HG02678 (cell line): ENCODE data around the gene C1QTNF8.

Experiments
- ATAC-seq: cut with Tn5 transposase; IDR thresholded peaks from one replicate; pipeline ENCODE4 v1.9.1; 2021; ENCODE audit warnings: mild to moderate bottlenecking, moderate library complexity; ENCODE audit not compliant: unreplicated experiment

C1QTNF8 gene

GRCh38 chr16:1096169-1097082, at the start of gene C1QTNF8:
Gene C1QTNF8 (minus strand): TSS chr16:1096244. CDS start chr16:1094922, 1,322 bp downstream.
- ATAC-seq = no peak

GRCh38 chr16:1145383-1146100, 49.5 kb upstream of the C1QTNF8 start:
- ATAC-seq = no peak

- ATAC-seq = no peak
Measured at GRCh38 chr16:1144476-1145382, 48.7 kb upstream of the C1QTNF8 start.

- ATAC-seq = no peak
Measured at GRCh38 chr16:1143761-1144450, 47.9 kb upstream of the C1QTNF8 start.

- no peak for ATAC-seq
Measured at GRCh38 chr16:1142911-1143310, 46.9 kb upstream of the C1QTNF8 start.

- no peak for ATAC-seq
Measured at GRCh38 chr16:1141716-1142115, 45.7 kb upstream of the C1QTNF8 start.

GRCh38 chr16:1141191-1141590, 45.1 kb upstream of the C1QTNF8 start:
- no peak for ATAC-seq

GRCh38 chr16:1140582-1141162, 44.6 kb upstream of the C1QTNF8 start:
- no peak for ATAC-seq

GRCh38 chr16:1137604-1138003, 41.6 kb upstream of the C1QTNF8 start:
- no peak for ATAC-seq

- ATAC-seq = no peak
Measured at GRCh38 chr16:1135459-1135825, 39.4 kb upstream of the C1QTNF8 start.

- ATAC-seq = no peak
Measured at GRCh38 chr16:1134776-1135458, 38.9 kb upstream of the C1QTNF8 start.

GRCh38 chr16:1133810-1134520, 37.9 kb upstream of the C1QTNF8 start:
- no peak for ATAC-seq

- no peak for ATAC-seq
Measured at GRCh38 chr16:1133271-1133670, 37.2 kb upstream of the C1QTNF8 start.

- ATAC-seq = no peak
Measured at GRCh38 chr16:1132431-1132830, 36.4 kb upstream of the C1QTNF8 start.

GRCh38 chr16:1131378-1131994, 35.4 kb upstream of the C1QTNF8 start:
- no peak for ATAC-seq

- no peak for ATAC-seq
Measured at GRCh38 chr16:1130382-1130781, 34.3 kb upstream of the C1QTNF8 start.

GRCh38 chr16:1129106-1129960, 33.3 kb upstream of the C1QTNF8 start:
- ATAC-seq = no peak
